Activated T-helper 9 cell treated with anti-CD3 and anti-CD28 coated beads, Interleukin-2, amount 50 U/mL, for 16 hours (primary cell): ENCODE results near the gene GRWD1.

Experiments used
- DNase-seq: peaks from one replicate; pipeline ENCODE4 v3.0.0-alpha.2; 2020; ENCODE audit warnings: low read depth

The GRWD1 gene

GRCh38 chr19:48424694-48425219 is 21.0 kb upstream of the GRWD1 start:
- no peak for DNase-seq

GRCh38 chr19:48428670-48429069 is 17.1 kb upstream of the GRWD1 start:
- no peak for DNase-seq

GRCh38 chr19:48433337-48433736 is 12.4 kb upstream of the GRWD1 start:
- DNase-seq = no peak

DNA sequence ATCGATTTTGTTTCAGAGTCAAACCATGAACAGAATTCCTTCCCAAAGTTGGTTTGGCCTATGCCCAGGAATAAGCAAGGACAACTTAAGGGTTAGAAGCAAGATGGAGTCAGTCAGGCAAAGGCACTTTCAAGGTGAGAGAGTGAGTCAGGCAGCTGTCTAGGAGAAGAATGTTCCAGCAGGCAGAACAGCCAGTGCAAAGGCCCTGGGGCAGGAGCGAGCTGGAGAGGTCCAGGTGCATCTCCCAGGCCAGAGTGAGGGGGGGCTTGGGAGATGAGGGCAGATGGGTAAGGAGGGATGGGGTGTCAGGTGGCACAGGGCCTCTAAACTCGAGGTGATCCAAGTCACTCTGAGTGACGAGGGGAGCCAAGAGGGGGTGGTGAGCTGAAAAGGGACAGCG is 9.2 kb upstream of the GRWD1 start:
- no peak for DNase-seq

- DNase-seq = no peak
Measured at GRCh38 chr19:48441360-48442050, 4.3 kb upstream of the GRWD1 start.

GRCh38 chr19:48442116-48443035 is 3.4 kb upstream of the GRWD1 start:
- no peak for DNase-seq

DNA sequence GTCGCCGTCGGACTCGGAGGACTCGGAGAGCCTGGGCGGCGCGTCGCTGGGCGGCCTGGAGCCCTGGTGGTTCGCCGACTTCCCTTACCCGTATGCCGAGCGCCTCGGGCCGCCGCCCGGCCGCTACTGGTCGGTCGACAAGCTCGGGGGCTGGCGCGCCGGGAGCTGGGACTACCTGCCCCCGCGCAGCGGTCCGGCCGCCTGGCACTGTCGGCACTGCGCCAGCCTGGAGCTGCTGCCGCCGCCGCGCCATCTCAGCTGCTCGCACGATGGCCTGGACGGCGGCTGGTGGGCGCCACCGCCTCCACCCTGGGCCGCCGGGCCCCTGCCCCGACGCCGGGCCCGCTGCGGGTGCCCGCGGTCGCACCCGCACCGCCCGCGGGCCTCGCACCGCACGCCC is 2.5 kb upstream of the GRWD1 start:
- no peak for DNase-seq

GRCh38 chr19:48443731-48444128 is 2.1 kb upstream of the GRWD1 start:
- DNase-seq = no peak

- no peak for DNase-seq
Measured at GRCh38 chr19:48444129-48444935, 1.5 kb upstream of the GRWD1 start.

GRCh38 chr19:48444936-48445200 is 915 bp upstream of the GRWD1 start:
- no peak for DNase-seq

- no peak for DNase-seq
Measured at GRCh38 chr19:48445256-48445605, 552 bp upstream of the GRWD1 start.

DNA sequence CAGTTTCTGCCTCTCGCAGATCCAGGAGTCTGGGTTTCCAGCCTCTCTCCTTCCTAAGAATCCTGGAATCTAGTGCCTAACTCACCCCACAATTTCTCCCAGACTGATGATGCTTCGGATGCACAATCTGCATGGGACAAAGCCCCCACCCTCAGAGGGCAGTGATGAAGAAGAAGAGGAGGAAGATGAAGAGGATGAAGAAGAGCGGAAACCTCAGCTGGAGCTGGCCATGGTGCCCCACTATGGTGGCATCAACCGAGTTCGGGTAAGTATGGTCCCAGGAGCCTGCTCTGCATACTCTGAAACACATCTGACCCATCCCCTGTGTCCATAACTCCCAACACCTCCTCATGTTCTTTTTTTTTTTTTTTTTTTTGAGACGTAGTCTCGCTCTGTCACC is 796 bp downstream of the GRWD1 start:
- no peak for DNase-seq

GRCh38 chr19:48448563-48448962 is 2.8 kb downstream of the GRWD1 start:
- no peak for DNase-seq

DNA sequence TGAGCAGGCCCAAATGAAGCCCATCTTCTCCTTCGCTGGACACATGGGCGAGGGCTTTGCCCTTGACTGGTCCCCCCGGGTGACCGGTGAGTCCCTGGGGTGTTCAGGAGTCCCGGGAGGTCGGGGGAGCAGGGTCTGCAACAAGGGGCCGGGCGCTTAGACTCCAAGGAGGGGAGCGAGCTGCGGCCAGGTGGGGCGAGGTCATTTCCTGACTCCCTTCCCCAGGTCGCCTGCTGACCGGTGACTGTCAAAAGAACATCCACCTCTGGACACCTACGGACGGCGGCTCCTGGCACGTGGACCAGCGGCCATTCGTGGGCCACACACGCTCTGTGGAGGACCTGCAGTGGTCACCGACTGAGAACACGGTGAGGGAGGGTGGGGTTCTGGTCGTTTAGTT is 4.7 kb downstream of the GRWD1 start:
- no peak for DNase-seq

DNA sequence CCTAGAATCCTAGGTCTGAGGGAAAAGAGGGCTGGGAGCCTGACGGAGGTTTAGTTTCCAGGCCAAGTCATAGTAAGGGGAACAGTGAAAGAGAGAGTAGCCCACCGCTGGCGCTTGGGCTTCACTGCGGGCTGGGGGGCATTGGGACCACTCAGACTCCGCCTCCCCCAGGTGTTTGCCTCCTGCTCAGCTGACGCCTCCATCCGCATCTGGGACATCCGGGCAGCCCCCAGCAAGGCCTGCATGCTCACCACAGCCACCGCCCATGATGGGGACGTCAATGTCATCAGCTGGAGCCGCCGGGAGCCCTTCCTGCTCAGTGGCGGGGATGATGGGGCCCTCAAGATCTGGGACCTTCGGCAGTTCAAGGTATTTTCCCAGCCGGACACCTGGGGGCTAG is 5.1 kb downstream of the GRWD1 start:
- no peak for DNase-seq

DNA sequence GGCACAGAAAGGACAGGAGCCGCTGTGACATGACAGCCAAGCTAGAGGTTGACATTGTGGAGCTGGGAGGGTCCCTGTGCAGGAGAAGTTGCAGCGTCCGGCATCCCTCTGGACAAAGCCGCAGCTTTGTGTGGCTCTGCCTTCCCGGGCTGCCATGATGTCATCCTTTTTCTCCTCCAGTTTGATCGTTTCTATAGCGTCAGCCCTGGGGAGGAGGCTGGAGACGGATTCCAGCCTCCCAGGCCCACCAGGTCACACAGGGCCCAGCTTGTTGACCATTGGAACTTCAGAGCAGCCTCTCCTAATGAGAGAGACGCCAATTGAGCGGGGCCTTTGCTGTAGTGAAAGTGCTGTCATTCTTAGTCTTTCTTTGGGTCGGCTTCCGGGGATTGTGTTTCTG is 5.8 kb downstream of the GRWD1 start:
- no peak for DNase-seq

DNA sequence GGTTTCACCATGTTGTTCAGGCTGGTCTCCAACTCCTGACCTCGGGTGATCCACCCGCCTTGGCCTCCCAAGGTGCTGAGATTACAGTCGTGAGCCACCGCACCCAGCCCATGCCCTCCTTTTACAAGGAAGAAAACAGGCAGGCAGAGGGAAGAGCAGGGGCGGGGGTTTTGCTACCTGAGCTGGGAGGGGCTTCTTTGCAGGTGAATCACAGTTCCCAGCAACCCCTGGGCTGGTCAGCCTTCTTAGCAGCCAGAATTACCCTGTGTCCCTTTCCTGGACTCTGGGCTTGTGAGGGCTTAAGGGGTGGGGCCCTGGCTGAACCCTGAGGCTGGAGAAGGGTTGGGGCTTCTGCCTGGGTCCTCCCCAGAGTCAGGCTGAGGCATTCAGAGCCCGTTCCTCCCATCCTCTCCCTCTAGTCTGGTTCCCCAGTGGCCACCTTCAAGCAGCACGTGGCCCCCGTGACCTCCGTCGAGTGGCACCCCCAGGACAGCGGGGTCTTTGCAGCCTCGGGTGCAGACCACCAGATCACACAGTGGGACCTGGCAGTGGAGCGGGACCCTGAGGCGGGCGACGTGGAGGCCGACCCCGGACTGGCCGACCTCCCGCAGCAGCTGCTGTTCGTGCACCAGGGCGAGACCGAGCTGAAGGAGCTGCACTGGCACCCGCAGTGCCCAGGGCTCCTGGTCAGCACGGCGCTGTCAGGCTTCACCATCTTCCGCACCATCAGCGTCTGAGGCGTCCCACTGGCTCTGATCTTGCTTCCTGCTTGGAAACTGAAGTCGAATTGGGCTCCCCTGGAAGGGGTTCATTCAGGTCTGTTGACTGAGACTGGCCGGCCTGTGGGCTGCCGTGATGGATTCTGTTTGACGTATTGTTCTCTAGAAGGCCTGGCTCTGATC is 6.8 kb downstream of the GRWD1 start:
- DNase-seq = no peak

GRCh38 chr19:48454150-48454730 is 8.5 kb downstream of the GRWD1 start:
- DNase-seq = no peak

DNA sequence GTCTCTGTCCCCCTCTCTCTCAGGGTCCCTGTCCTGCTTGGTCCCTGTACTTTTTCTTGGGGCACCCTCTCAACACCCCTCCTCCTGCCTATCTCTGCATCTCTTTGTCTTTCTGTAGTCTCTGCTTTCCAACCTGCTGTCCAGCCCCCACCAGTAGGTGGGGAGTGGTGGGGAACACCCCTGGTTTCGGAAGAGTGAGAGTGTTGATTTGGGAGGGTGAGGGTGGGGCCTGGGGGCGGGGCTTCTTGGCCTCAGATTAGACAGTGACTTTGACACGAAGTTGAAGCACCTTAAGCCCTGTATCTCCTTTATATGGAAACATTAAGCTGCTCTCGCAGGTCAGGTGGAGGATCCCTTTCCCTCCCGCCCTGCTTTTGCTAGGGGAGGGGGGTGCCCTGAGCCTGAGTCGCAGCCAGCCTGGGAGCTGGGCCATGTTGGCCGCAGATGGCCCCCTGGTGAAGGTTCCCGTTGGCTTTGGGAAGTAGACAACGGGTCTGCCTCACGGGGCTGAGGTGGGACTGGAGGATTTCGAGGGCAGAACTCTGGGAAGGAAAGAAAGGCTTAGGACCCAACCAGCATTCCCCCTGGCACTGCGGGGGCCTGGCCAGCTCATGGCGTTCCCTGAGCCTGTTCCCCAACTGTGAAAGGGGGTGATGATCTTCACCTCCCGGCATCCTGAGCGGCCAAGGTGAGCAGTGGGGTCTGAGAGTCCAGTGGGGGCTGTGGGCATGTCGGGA is 9.6 kb downstream of the GRWD1 start, which contains the start of gene KCNJ14:
KCNJ14 (plus strand) TSS at position 404 of the 737 bp plus-strand sequence. CDS start 6,151 bp downstream, outside the sequence.
- no peak for DNase-seq

GRCh38 chr19:48455908-48456562 is 10.3 kb downstream of the GRWD1 start:
- DNase-seq = no peak
